Stimulated activated CD8-positive, alpha-beta memory T cell treated with anti-CD3 and anti-CD28 coated beads, Interleukin-4, amount 100 ng/mL, for 4 hours (primary cell): ENCODE measurements around the gene NXN.

Experiments
- DNase-seq, 2 donors: peaks; one replicate each; pipeline ENCODE4 v3.0.0-alpha.2; 2020; ENCODE audit warnings: low read depth in 2 of 2, low spot score in 1 of 2

NXN gene

DNA sequence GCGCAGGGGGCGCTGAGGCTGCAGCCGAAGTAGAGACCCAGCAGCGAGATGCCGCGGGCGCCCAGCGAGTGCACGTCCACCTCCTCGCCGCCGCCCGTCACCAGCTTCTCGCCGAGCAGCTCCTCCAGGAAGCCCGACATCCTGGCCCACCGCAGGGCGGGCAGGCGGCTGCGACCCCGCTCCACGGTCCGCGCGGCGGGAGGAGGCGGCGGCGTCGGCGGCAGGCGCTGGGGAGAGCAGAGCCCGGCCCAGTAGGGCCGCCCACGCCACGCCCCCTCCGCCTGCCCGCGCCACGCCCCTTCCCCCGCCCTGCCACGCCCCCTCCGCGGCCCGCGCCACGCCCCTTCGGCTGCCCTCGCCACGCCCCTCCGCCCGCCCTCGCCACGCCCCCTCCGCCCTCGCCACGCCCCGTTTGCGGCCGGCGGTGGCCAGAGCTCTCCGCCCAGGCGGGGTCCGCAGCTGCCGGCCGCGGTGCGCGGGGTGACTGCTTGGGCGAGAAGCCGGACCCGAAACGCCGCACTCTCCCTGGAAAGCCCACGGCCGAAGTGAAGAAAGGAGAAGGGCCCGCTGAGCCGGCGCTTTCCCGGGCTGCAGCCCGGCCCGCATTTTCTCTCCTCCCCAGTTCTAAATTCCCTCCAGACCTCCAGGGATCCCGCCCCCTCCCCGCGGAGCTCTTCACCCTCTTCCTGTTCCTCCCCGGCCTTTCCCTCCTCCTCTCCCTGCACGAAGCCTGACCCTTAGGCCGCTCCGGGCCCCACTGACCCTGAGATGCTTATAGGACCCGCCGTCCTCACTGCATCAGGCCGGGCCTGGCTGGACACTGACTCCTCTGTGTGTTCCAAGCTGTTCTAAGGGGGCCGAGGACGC is at the start of gene NXN:
NXN (minus strand) TSS at position 238 of the 867 bp plus-strand sequence.
- DNase-seq, result peak; percentile 74 to 83

GRCh38 chr17:1027044-1027443 is 47.5 kb upstream of the NXN start:
- DNase-seq, result no peak

DNA sequence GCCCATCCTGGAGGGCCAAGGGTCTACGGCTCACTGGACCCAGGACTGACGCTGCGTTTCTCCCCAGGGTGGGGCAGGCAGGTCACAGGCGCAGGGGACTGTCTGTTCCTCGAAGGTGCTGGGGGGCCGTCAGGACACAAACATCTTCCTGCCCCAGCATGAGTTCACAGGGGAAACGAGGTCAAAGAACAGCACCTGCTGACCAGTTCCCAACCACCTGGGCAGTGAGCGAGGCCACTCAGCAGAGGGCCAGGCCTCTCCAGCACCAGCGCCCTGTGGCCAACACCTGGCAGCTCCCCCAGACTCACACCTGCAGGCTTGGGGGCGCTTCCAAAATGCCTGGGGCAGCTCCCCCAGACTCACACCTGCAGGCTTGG is 47.0 kb upstream of the NXN start:
- DNase-seq, result no peak

DNA sequence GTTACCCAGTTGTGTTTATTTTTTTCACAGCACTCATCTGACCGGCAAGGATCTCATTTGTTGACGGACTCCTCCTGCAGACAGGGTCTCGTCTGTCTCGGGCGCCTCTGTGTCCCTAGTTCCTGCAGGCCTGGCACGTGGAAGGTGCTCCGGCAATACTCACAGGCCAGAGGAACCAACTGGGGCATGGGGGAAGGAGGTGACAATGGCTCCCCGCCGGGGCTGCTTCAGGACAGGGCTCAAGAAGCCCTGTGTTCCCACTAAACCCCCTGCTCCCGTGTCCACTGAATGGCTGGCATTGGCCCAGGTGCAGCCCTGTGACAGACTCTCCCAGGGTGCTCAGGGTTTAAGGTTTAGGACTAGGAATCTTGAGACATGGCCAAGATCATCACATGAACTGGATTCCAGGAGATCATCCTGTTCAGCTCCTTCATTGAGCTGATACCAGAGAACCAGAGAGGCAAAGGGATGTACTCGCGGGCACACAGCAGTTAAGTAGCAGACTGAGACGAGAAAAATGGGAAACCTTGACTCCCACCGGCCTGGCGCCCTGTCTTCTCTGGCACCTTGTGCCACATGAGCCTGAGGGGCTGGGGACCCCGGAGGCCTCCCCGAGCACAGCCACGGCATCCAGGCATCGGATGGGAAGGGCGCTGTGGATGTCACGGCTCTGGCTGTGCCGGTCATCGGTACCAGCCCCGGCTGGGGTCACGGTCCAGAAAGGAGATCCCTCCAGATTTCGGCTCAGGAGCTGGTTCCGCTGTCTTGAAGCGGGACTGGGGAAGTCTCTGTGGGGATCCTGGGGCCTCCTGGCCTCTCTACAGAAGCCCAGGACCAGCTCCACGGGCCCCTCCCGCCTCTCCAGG is 46.4 kb upstream of the NXN start:
- DNase-seq, result no peak

DNA sequence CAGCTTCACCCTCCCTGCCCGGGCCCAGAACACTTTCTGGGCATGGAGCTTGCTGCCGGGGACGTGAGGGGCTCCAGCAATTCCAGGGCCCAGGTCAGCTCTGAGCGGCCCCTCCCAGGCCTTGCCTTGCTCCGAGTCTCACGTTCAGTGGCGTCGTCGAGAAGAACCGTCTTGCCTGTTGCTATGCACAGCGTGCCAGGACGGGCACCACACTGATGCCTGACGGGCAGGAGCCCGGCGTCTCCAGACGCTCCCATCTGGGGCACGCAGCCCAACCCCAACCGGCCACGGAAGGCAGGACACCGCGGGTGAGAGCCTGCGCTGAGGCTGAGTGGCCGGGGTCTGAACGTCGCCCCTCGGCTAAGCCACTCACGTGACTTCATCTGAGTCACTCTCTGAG is 44.5 kb upstream of the NXN start:
- DNase-seq, result no peak

GRCh38 chr17:1022278-1023024 is 42.9 kb upstream of the NXN start:
- DNase-seq, result no peak

DNA sequence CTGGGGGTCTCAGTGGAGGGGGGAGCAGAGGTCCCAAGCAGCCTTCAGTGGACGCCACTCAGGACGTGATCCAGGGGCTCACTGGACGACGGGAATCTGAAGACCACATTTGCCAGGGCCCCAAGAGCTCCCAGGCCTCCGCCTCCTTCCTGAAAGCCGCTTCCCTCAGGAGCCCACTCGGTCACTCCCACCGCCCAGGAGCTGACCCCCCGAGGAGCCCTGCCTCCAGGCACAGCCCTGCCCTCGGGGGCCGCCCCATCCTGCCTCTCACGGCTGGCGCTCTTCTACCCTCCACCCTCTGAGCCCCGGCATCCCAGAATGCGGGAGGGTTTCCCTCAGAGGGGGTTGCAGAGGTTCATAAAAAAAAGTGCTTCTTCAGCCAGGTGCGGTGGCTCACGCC is 41.6 kb upstream of the NXN start:
- no peak for DNase-seq

DNA sequence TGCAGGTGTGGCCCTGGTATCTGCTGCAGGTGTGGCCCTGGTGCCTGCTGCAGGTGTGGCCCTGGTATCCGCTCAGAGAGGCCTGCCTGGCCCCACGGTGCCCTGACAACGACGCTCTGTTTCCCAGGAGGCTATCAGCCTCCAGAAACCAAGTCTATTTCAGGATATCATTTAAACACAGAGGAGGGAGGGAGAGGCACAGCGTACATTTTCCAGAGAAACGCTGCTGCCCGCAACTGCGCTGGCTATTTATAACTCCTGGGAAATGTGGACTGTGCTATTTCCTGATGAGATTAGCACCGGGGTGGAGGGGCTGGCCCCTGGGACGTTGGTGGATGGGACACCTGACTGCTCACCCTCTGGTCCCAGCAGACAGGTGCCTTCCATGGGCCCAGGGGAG is 39.9 kb upstream of the NXN start:
- no peak for DNase-seq

DNA sequence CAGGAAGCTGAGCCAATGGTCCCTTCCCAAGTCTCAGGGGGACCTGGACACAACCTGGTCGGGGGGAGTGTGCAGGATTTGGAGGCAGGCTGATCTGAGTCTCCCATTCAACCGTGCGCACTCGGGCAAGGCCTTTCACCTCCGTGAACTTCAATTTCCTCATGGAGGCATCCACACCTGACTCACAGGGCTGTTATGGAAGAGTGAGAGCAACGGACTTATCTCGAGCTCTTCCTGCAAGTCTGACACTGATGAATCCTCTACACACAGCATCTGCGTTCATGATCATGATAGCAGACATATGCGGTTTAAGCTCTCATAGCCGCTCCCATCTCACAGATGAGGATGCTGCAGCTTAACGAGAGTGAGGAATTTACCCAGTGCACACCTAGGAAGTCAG is 39.0 kb upstream of the NXN start:
- DNase-seq, result no peak

GRCh38 chr17:1013729-1014090 is 34.1 kb upstream of the NXN start:
- no peak for DNase-seq

DNA sequence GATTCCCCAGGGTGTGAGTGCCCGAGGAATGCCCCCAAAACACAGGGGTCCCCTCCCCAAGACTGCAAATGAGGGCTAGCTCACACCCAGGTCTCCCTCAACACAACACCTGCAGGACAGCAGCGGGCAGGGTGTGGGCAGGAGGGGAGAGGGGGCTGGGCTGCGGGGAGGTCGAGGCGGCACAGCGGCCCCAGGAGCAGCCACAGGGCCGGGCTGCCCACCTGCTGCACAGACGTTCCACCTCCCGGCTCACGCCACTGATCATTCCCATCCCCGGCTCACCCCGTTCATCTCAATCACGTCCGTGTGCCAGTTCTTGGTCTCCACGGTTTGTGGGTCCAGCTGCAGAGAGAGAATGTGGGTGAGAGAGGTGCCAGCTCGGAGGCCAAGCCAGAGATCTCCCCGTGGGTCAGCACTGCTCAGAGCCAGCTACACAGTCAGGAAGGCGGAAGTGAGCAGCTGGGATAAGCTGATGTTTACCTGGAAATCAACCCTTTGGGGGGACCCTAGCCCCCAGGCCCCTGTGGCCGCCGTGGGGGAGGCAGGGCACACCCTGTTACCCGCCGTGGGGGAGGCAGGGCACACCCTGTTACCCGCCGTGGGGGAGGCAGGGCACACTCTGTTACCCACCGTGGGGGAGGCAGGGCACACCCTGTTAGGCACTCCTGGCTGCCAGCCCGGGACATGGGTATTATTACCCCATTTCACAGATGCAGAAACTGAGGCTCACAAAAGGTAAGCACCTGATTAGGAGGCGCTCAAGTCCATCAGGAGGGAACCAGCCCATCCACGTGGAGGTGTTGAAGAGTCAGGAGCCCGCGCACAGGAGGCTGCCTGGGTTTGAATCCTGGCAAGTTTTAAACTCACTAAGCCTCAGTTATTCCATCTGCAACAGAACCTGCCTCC is 33.5 kb upstream of the NXN start:
- no peak for DNase-seq

DNA sequence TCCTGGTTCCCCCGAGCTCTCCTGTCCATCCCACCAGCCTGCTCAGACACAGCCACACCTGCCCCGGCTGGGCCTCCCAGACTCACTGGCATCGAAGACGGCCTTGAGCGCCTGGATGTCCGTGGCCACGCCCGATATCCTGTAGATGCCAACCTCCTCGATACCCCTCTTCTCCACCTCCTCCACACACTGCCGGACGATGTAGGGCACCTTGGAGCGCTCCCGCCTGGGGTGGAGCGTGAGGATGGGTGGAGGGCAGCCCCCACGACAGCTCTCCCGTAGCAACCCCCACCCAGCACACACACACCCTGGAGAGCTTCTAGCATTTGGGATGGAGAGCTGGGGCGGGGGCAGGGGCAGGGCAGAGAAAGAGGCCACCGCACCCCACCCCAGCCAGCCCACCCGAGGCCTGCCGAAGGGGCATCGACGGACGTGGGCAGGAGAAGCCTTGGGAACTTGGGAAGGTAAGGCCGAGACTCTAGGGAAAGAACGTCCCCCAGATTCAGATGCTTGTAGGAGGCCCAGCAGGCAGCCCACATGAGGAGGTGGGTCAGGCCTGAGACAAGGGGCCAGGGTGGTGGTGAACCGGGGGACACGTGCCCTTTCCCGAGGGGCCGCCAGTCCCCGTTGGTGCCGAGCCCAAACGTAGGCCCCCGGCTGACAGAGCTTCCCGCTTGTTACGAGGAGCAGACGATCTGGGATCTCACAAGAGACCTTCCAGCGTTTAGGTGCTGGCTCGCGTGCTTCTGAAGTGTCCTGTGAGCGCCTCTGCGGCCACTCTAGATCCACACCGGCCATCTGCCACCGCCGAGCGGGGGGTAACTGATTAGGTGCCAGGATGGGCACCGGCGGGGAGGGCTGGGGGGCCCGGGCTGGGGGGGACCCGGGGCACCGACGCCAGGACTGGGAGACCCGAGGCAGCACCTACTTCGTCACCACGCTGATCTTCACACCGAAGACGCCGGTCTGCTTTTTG is 32.5 kb upstream of the NXN start:
- DNase-seq, result no peak

DNA sequence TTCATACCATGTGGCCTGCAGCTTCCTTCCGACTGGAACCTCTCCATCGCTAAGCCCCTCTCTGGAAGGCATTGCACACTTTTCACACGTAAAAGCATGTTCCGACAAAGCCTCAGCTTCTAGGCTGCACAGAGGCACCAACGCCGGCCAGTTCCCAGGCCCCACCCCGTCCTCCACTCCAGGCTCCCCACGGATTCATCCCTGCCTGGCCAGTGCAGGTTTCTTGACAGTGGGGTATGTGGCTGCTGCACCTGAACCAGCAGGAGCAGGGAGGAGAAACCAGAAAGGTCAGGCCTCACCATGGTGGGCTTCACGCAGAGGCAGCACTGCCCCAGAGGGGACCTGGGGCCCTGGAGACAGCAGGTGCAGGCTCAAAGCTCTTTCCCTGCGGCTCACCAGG is 31.6 kb upstream of the NXN start:
- DNase-seq, result no peak

DNA sequence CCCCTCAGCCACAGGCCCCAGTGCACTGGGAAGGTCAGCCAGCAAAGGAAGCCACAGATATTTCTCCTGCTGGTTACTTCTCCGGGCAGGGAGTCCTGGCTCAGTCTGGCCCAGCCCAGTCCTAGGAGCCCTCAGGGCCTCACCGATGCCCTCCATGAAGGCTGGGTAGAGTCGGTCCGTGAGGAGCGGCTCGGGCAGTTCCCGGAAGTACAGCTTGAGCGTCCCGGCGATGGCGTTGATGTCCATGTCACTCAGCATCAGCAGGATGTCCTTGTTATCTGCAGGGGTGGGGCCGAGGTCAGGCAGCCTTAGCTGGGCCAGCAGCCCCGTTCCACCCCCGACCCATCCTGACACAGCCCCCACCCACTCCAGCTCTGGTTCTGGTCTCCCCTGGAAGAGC is 31.0 kb upstream of the NXN start:
- no peak for DNase-seq

DNA sequence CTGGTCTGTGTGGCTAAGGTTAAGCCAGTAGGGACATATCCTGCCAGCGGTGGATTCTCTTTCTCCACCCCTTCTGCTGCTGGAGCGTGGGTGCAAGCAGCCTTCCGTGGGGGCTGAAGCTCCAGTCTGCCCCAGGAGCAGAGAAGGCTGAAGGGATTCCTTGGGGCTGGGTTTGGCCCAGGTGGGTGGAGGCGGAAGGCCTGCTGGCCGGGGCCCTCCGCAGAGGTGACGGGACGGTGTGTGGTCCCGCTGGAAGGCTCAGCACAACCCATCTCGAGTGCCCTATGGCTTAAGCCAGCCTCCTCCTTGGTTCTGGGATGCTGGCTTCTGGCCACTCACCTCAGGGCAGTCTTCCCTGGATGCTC is 30.5 kb upstream of the NXN start:
- no peak for DNase-seq

GRCh38 chr17:1009229-1010085 is 29.9 kb upstream of the NXN start:
- DNase-seq, result no peak

DNA sequence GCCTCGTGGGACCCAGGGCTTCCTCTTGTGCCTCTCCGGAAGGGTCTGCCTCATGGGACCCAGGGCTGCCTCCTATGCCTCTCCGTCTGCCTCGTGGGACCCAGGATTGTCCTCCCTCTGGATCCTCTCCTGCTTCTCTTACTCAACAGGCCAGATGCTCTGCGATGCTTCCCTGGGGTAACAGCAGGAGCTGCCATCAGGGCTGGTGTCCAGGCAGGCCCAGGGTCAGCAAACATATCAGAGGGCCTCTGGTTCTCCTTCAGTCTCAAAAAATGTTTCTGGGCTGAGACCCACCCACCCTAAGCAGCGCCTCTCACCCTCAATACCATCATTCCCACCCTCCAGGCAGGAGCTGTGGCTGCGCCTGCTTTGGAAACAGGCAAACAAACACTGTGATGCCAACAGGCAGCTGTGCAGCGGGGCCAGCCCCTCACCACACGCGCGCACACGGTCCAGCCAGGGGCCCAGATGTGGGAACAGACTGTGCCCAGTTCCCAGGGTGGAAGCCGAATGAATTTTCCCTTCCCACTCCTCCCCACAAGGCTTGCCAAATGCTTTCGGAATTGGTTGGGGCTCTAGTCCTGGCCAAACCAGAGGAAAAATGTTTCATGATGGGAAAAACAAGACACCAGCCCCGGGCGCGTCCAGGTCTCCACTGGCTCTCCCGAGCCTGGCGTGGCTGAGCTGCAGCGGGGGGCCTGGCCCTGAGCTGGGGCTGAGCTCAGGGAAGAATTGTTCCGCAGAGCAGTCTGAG is 28.6 kb upstream of the NXN start:
- DNase-seq, result no peak
